Naive B cell (primary cell): ENCODE results near the gene MPRIP. TPM values are rescaled to one million over a fixed set of nuclear protein-coding genes. Genes with fewer than 3 reads are reported as not detected.

Experiments used
- ATAC-seq, 2 donors: fragments of 150-1000 bp; cut with Tn5 transposase; 2 replicates each; pipeline ENCODE4 v1.10.0; 2021; ENCODE audit warnings: low read depth in 2 of 2, mild to moderate bottlenecking in 2 of 2, moderate library complexity in 2 of 2
- DNase-seq: peaks from one replicate; pipeline ENCODE4 v3.0.0; 2022
- H3K27ac Mint-ChIP-seq, 6 donors: one replicate each; pipeline ENCODE4 v1.8.0; 2020 to 2022; ENCODE audit warnings: mild to moderate bottlenecking in 6 of 6, mixed read lengths in 6 of 6, moderate library complexity in 5 of 6, inconsistent platforms in 2 of 6
- H3K27me3 Mint-ChIP-seq, 3 donors: one replicate each; pipeline ENCODE4 v1.8.0; 2021 to 2022; ENCODE audit warnings: mixed read lengths in 3 of 3, mild to moderate bottlenecking in 1 of 3
- H3K36me3 Mint-ChIP-seq, 2 donors: one replicate each; pipeline ENCODE4 v1.8.0; 2020 to 2022; ENCODE audit warnings: mixed read lengths in 2 of 2, inconsistent platforms in 1 of 2, mild to moderate bottlenecking in 1 of 2
- H3K4me1 Mint-ChIP-seq, 3 donors: one replicate each; pipeline ENCODE4 v1.8.0; 2020 to 2022; ENCODE audit warnings: mixed read lengths in 3 of 3, inconsistent platforms in 1 of 3, mild to moderate bottlenecking in 1 of 3, moderate library complexity in 1 of 3
- H3K4me3 Mint-ChIP-seq, 8 donors: one replicate each; pipeline ENCODE4 v1.8.0; 2020 to 2022; ENCODE audit warnings: mild to moderate bottlenecking in 8 of 8, mixed read lengths in 8 of 8, moderate library complexity in 8 of 8, inconsistent platforms in 2 of 8
- H3K9me3 Mint-ChIP-seq, 7 donors: one replicate each; pipeline ENCODE4 v1.8.0; 2020 to 2022; ENCODE audit warnings: mixed read lengths in 7 of 7, mild to moderate bottlenecking in 5 of 7, inconsistent platforms in 2 of 7, moderate library complexity in 1 of 7
- polyA plus RNA-seq, 6 donors: library from polyadenylated mRNA; unstranded; fragments of 300-500 nt; fragmentation: Illumina TruSeq; gene quantifications; one replicate each; pipeline ENCODE4 v1.2.3, GENCODE V29; 2021; ENCODE audit warnings: low read depth in 6 of 6

Gene MPRIP
- polyA plus RNA-seq, 6 donors from 2014 or later = 1.9 to 26.0 (median 12.6) TPM

DNA sequence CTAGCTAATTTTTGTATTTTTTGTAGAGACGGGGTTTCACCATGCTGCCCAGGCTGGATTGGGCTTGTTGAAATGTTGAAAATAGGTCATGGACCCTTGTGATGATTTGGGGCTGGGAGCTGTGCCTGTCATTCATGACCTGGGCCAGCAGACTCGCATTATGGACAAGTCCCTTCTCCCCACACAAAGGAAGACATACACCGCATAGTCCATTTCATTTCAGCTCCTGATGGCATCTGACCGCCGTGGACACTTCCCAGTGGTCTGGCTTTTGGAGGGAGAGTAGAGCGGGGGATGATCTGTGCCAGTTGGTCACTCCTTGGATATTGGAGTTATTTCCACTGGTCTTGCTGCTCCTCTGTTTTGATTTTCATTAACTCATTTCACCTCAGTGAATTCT lies 34.8 kb downstream of the MPRIP start:
- ATAC-seq = no peak
- H3K27ac Mint-ChIP-seq = no peak overlapping the region
- DNase-seq = no peak
- peaks cover 30 to 44% (median 42%) of the 10 kb centered on the region in 3 donors for H3K4me1 Mint-ChIP-seq
- no peaks in the 10 kb centered on the region for H3K27me3 Mint-ChIP-seq
- no peaks in the 10 kb centered on the region for H3K9me3 Mint-ChIP-seq
- H3K4me3 Mint-ChIP-seq = peak overlapping the region in 1 of 8 donors; percentile 29
- peaks cover 6 to 16% of the 10 kb centered on the region in 2 donors for H3K36me3 Mint-ChIP-seq

DNA sequence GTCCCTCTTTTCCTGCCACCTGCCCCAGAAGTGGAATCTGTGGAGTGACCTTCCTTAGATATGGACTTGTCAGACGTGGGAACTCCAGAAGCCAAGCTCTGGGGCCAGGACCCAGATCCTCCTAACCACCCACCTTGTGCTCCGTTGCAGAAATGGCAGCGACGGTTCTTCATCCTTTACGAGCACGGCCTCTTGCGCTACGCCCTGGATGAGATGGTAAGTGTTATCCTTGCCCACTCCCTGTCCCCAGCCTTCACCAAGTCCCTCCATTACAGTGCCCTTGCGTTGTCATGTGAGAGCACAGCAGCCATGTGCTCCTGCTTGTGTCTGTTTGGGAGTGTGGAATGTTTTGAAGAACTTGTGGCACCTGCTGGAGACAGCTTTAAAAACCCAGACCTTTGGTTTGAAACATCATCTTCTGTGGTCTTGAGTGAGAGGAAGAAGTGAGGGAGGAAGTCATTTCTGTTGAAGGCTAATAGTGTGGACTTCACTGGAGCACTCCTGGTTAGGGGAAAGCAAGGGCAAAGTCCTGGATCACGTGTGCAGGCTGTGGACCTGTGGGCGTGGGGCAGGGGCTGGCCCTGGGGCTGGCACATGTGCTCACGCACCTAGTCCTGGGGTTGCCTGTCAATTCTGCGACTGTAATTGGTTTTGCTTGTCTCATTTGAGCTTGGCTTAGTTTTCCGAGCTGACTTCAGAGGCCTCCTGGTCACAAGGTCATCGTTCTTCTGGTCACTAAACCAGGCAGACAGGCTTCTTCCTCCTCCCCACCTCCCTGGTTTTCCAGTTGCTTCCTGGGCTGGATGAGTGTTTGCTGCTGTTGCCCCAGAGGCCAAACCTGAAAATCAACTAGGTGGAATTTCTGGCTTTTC lies 35.8 kb downstream of the MPRIP start:
- peaks cover 10 to 16% of the 10 kb centered on the region in 2 donors for H3K36me3 Mint-ChIP-seq
- ATAC-seq = no peak
- peaks cover 26 to 40% (median 36%) of the 10 kb centered on the region in 3 donors for H3K4me1 Mint-ChIP-seq
- no peak for DNase-seq
- no peak overlapping the region for H3K4me3 Mint-ChIP-seq
- no peaks in the 10 kb centered on the region for H3K27me3 Mint-ChIP-seq
- no peaks in the 10 kb centered on the region for H3K9me3 Mint-ChIP-seq
- peak overlapping the region in 2 of 6 donors; percentile 42 to 80 for H3K27ac Mint-ChIP-seq

DNA sequence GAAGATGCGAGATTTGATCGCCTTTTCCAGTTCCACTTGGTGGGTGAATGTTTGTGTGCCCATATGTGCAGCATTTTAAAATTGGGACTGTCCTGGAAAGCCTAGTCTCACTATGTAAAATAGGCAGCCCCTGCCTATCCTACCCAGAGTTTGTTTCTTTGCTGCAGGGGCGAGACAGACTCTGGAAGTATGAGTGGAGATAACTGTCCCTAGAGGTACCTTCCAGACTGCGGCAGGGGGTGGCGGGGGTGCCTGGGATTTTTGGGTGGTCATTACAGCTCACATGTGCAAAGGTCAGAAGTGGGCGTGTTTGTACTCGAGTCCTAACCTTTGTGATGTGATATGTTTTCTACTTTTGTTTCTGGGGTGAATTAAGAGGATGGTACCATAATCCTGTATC lies 36.6 kb downstream of the MPRIP start:
- H3K27me3 Mint-ChIP-seq = no peaks in the 10 kb centered on the region
- no peaks in the 10 kb centered on the region for H3K9me3 Mint-ChIP-seq
- no peak for DNase-seq
- H3K27ac Mint-ChIP-seq = peak overlapping the region in 2 of 6 donors; percentile 62 to 78
- H3K4me3 Mint-ChIP-seq = no peak overlapping the region
- H3K36me3 Mint-ChIP-seq = peaks cover 10 to 16% of the 10 kb centered on the region in 2 donors
- ATAC-seq = no peak
- peaks cover 23 to 37% (median 33%) of the 10 kb centered on the region in 3 donors for H3K4me1 Mint-ChIP-seq

DNA sequence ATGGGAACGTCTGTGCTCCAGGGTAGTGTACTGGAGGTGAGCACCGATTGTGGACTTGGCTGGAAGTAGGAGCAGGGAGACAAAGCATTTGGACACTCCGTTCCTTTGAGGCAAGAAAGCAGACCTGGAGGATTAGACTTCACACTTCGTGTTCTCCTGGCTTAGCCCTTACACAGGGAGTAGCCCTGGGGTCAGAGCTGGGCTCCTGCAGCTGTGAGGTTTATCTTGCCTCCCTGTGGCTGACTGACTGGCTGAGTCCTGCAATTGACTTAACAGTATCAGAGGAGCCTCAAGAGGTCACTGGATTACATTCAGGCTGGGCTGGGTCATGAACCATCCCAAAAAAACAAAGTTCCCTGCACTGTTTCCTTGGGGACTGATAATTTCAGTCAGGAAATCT lies 37.1 kb downstream of the MPRIP start:
- DNase-seq = no peak
- peak overlapping the region in 1 of 6 donors; percentile 10 for H3K27ac Mint-ChIP-seq
- no peak overlapping the region for H3K4me3 Mint-ChIP-seq
- H3K4me1 Mint-ChIP-seq = peaks cover 23 to 35% (median 28%) of the 10 kb centered on the region in 3 donors
- peaks cover 10 to 16% of the 10 kb centered on the region in 2 donors for H3K36me3 Mint-ChIP-seq
- H3K9me3 Mint-ChIP-seq = no peaks in the 10 kb centered on the region
- H3K27me3 Mint-ChIP-seq = no peaks in the 10 kb centered on the region
- ATAC-seq = no peak

DNA sequence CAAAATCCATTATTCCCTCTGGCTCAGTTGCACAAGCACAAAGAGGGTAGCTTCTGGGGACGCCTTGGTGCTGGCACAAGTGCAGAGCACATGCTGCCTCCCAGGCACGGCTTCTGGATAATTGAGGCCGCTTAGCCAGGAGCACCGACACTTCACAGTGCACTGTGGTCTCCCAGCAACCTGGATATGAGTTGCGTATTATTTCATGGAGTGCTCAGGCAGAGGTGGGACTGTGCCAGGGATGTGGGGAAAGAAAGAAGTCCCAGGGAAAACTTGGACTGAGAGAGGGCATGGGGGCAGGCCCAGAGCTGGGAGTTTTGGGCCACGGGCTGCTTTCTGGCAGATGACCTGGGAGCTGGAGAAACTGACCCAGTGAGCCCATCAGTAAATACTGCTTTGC lies 37.5 kb downstream of the MPRIP start:
- DNase-seq (no peak), ATAC-seq (no peak)
- Mint-ChIP-seq H3K27ac (peak overlapping the region in 1 of 6 donors; percentile 10), H3K4me1 (peaks cover 19 to 33% (median 23%) of the 10 kb centered on the region in 3 donors), H3K27me3 (no peaks in the 10 kb centered on the region), H3K4me3 (no peak overlapping the region), H3K36me3 (peaks cover 10 to 16% of the 10 kb centered on the region in 2 donors), H3K9me3 (no peaks in the 10 kb centered on the region)

DNA sequence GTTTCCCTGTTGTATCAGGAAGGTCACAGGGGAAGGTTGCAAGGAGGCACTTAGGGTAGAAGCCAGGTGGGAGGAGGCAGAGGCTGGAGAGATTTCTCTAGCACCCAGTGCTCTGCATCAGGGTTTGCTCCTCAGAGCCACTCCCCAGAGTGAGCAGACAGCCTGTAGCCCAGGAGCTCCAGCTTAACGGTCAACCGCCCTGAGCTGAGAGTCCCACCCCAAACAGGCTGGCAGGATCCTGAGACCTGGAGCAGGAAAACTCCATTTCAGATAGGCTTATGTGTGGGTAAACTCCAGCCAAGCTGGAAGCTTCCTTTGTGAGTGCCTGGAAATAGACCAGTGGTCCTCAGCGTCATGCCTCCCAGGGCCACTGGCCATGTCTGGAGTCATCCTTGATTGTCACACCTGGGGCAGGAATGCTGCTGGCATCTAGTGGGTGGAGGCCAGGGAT lies 37.9 kb downstream of the MPRIP start:
- no peak for ATAC-seq
- Mint-ChIP-seq H3K4me3 (no peak overlapping the region), H3K4me1 (peaks cover 19 to 32% (median 20%) of the 10 kb centered on the region in 3 donors), H3K9me3 (no peaks in the 10 kb centered on the region), H3K27me3 (no peaks in the 10 kb centered on the region), H3K27ac (no peak overlapping the region), H3K36me3 (peaks cover 10 to 16% of the 10 kb centered on the region in 2 donors)
- no peak for DNase-seq

DNA sequence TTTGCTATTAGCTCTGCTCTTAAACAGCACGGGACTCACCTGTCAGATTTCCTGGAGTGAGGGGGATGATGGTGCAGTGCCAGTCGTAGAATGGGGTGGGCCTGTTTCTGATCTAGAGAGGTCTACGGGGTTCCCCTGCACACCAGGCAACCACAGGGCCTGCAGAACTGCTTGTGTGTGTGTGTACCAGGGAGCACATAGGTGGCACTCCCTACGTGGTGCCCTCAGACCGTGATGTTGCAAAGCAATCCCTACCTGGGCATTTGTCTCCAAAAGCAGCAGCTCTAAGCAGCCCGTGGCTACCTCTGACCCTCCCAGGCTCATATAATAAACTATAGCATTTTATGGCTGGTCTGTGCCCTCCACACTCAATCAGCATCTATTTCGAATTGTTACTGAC lies 38.5 kb downstream of the MPRIP start:
- Mint-ChIP-seq H3K4me3 (no peak overlapping the region), H3K27ac (peak overlapping the region in 2 of 6 donors; percentile 6 to 25), H3K9me3 (no peaks in the 10 kb centered on the region), H3K36me3 (peaks cover 10 to 16% of the 10 kb centered on the region in 2 donors), H3K27me3 (no peaks in the 10 kb centered on the region), H3K4me1 (peaks cover 13 to 29% (median 14%) of the 10 kb centered on the region in 3 donors)
- DNase-seq (no peak), ATAC-seq (no peak)

DNA sequence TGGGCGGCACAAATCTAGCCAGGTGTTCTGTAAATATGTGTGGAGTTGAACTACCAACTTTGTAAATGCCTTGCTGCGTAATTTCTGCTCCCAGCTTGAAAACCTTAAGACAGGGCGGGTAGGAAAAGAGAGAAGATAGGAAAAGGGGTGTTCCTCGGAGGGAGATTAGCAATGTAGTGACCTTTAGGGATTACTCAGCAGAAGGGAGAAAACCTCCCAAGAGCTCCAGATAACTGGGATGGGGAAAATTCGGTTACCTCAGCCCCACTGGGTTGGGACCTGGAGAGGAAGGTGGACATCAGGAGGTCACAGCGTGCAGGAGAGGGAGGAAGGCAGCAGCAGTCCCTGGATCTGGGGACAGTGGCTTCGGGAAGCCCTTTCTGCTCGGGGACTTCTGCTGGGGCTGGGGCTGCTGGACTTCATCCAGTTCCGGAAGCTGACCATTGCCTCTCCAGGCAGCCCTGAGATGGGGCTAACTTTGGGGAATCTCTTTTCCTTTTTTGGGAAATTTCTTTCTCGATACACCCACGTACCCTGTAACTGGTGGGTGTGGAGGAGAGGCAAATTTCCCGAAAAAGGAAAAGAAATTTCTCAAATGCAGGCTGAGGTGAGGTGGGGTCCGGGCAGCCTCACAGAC lies 39.2 kb downstream of the MPRIP start:
- H3K4me3 Mint-ChIP-seq = no peak overlapping the region
- DNase-seq (no peak), ATAC-seq (no peak)
- peaks cover 8 to 29% (median 13%) of the 10 kb centered on the region in 3 donors for H3K4me1 Mint-ChIP-seq
- H3K27ac Mint-ChIP-seq = peak overlapping the region in 2 of 6 donors; percentile 6 to 25
- H3K36me3 Mint-ChIP-seq = peaks cover 10 to 11% of the 10 kb centered on the region in 2 donors
- H3K27me3 Mint-ChIP-seq = no peaks in the 10 kb centered on the region
- no peaks in the 10 kb centered on the region for H3K9me3 Mint-ChIP-seq

DNA sequence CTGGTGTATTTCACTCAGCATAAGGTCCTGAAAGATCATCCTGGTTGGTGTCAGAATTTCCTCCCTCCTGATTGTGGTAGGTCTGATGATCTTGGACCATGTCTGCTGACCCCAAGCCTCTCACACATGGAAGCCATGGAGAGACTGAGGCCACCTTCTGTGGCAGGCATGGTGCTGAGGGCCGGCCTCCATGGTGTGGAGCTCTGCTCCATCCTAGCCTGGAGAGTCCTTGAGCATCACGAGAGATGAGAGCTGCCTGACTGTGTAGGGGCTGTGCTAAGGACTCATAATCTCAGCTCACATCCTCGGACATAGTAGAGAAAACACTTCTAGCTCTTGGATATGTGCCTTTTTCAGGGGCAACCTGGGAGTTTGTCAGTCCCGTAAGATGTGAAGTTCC lies 40.6 kb downstream of the MPRIP start:
- no peak for ATAC-seq
- H3K27me3 Mint-ChIP-seq = no peaks in the 10 kb centered on the region
- H3K36me3 Mint-ChIP-seq = peaks cover 10 to 18% of the 10 kb centered on the region in 2 donors
- H3K9me3 Mint-ChIP-seq = no peaks in the 10 kb centered on the region
- H3K4me3 Mint-ChIP-seq = no peak overlapping the region
- H3K27ac Mint-ChIP-seq = no peak overlapping the region
- H3K4me1 Mint-ChIP-seq = peaks cover 8 to 35% (median 20%) of the 10 kb centered on the region in 3 donors
- DNase-seq = no peak

DNA sequence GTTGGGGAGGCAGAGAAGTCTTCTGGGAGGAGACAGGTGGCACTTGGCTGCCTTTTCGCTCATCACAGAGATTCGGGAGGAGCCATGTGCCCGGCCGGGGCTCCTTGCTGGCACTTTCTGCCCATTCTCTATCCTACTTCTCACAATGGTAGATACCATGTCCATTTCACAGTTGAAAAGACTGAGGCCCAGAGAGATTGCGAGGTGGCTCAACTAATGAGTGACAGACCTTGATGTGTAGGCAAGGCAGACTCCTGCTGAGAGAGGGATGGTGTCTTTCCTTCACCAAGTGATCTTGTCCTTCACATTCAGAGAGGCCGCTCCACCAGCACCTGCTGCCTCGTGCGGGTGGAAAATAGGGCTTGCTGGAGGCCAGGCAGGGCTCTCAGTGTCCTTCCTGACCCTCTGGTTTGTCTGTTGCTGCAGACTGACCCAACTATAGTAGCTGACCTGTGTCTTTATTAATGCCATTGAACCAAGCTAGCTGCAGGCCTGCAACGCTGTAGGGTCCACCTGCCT lies 42.1 kb downstream of the MPRIP start:
- no peak for DNase-seq
- H3K9me3 Mint-ChIP-seq = no peaks in the 10 kb centered on the region

DNA sequence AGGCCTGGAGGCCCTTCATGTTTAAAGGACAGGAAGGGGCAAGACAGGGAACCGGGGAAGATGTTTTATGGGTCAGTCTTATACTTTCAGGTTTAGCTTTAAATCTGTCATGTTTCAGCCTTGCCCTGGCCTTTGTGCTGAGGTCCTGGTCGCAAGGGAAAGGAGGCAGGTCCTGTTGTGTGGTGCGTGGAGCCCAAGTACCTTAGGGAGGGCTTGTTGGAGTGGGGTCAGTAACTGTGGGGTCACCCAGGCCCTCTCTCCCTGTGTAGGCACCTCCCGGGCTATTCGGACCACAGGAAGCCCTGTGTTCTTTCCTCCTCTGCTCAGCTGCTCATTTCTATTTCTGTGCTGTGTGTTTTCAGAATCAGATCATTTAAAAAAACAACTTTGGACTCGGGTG lies 42.7 kb downstream of the MPRIP start:
- H3K4me1 Mint-ChIP-seq = peaks cover 28 to 54% (median 37%) of the 10 kb centered on the region in 3 donors
- no peak overlapping the region for H3K4me3 Mint-ChIP-seq
- peaks cover 4 to 14% of the 10 kb centered on the region in 2 donors for H3K36me3 Mint-ChIP-seq
- no peaks in the 10 kb centered on the region for H3K9me3 Mint-ChIP-seq
- peak overlapping the region in 2 of 6 donors; percentile 79 to 91 for H3K27ac Mint-ChIP-seq
- H3K27me3 Mint-ChIP-seq = no peaks in the 10 kb centered on the region
- DNase-seq (no peak), ATAC-seq (no peak)

More for the DNA sequence above, 42.1 kb downstream of the MPRIP start:
- H3K36me3 Mint-ChIP-seq = peaks cover 4 to 14% of the 10 kb centered on the region in 2 donors
- peak overlapping the region in 1 of 6 donors; percentile 70 for H3K27ac Mint-ChIP-seq
- no peak for ATAC-seq
- peaks cover 23 to 50% (median 35%) of the 10 kb centered on the region in 3 donors for H3K4me1 Mint-ChIP-seq
- no peaks in the 10 kb centered on the region for H3K27me3 Mint-ChIP-seq
- no peak overlapping the region for H3K4me3 Mint-ChIP-seq

DNA sequence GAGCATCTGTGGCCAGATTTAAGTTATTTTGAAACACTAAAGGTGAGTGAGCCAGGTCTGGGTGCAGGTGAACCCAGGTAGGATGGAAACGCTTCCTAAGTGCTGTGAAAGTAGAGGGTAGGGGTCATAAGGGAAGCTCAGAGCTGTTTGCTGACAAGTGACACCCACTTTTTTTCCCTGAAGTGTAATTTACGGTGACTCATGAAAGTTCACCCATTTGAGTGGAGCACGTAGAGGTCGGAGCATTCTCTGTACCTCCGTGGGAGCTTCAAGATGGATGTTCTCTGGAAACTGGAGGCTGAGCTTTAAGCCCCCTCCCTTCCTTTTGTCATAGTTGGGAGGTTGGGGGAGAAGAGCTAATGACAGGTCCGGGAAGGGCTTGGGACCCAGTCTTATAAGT lies 44.3 kb downstream of the MPRIP start:
- Mint-ChIP-seq H3K27me3 (no peaks in the 10 kb centered on the region), H3K4me1 (peaks cover 32 to 62% (median 34%) of the 10 kb centered on the region in 3 donors), H3K36me3 (peaks cover 4 to 14% of the 10 kb centered on the region in 2 donors)

DNA sequence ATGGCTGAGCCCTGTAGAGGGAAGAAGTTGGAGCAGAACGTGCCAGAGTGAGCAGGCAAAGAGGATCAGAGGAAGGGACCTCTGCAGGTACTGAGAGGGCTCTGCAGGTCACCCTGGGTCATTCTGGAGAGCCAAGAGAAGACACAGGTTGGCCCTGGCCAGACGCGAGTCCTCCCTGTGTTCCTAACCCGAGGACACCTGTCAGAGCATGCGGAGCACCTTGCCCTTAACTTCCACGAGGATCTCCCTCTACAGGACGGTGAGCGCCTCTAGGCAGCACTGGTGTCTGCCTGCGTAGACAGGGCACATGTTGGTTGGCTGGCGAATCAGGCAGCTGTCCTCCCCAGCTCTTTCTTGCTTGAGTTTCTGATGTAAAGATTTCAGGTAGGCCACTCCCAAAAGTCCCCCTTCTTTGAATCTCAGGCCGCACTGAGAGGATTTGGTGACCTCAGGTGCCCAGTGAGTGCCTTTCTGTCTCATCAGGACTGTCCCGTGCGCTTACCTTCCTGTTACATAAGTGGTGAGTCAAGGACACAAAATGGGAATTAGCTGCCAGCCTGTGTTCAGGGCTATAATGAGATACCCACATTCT lies 45.3 kb downstream of the MPRIP start:
- Mint-ChIP-seq H3K4me3 (peak overlapping the region in 2 of 8 donors; percentile 10 to 25), H3K36me3 (peaks cover 4 to 14% of the 10 kb centered on the region in 2 donors), H3K27me3 (no peaks in the 10 kb centered on the region), H3K27ac (peak overlapping the region in 2 of 6 donors; percentile 36 to 65), H3K9me3 (no peaks in the 10 kb centered on the region), H3K4me1 (peaks cover 34 to 70% (median 42%) of the 10 kb centered on the region in 3 donors)
- ATAC-seq (no peak), DNase-seq (no peak)

More for the DNA sequence above, 44.3 kb downstream of the MPRIP start:
- Mint-ChIP-seq H3K27ac (peak overlapping the region in 3 of 6 donors; percentile 49 to 88 (median 54)), H3K9me3 (no peaks in the 10 kb centered on the region), H3K4me3 (no peak overlapping the region)
- ATAC-seq (no peak), DNase-seq (no peak)
